T-helper 17 cell (primary cell): ENCODE results near the gene NUDT16. TPM values are rescaled to one million over a fixed set of nuclear protein-coding genes. Genes with fewer than 3 reads are reported as not detected.

Experiments
- ATAC-seq: fragments of 150-1000 bp; cut with Tn5 transposase; 2 replicates; pipeline ENCODE4 v1.10.0; 2021; ENCODE audit warnings: mild to moderate bottlenecking, moderate library complexity
- DNase-seq, 3 donors: peaks; one replicate each; pipeline versions ENCODE4 v3.0.0 to v3.0.0-alpha.2; 2020 to 2021
- H3K9me3 ChIP-seq: one replicate; pipeline ENCODE4 v1.7.0; 2013; ENCODE audit warnings: low read length, mild to moderate bottlenecking; ENCODE audit not compliant: control insufficient read depth, poor library complexity, severe bottlenecking
- H3K27ac Mint-ChIP-seq: one replicate; pipeline ENCODE4 v1.8.0; 2022; ENCODE audit warnings: mild to moderate bottlenecking, moderate library complexity, mixed read lengths
- H3K27me3 Mint-ChIP-seq: one replicate; pipeline ENCODE4 v1.8.0; 2022; ENCODE audit warnings: mixed read lengths
- H3K36me3 Mint-ChIP-seq: one replicate; pipeline ENCODE4 v1.8.0; 2022; ENCODE audit warnings: low read depth, mixed read lengths
- H3K4me1 Mint-ChIP-seq: one replicate; pipeline ENCODE4 v1.8.0; 2022; ENCODE audit warnings: mild to moderate bottlenecking, mixed read lengths
- H3K4me3 Mint-ChIP-seq: one replicate; pipeline ENCODE4 v1.8.0; 2022; ENCODE audit warnings: mild to moderate bottlenecking, moderate library complexity, mixed read lengths
- total RNA-seq, 4 donors: library from RNA in 2 of 4; stranded (reverse) in 2 of 4; gene quantifications; one replicate each; pipeline ENCODE4 v1.2.3 and lab custom pipeline; 2022 to 2026

Gene NUDT16
- 1 to 10 TPM; 6.1 to 6.7 TPM for total RNA-seq
- total RNA-seq (lab: John Stamatoyannopoulos, UW): 17.1 to 30.1 reads per million in 2 donors

DNA sequence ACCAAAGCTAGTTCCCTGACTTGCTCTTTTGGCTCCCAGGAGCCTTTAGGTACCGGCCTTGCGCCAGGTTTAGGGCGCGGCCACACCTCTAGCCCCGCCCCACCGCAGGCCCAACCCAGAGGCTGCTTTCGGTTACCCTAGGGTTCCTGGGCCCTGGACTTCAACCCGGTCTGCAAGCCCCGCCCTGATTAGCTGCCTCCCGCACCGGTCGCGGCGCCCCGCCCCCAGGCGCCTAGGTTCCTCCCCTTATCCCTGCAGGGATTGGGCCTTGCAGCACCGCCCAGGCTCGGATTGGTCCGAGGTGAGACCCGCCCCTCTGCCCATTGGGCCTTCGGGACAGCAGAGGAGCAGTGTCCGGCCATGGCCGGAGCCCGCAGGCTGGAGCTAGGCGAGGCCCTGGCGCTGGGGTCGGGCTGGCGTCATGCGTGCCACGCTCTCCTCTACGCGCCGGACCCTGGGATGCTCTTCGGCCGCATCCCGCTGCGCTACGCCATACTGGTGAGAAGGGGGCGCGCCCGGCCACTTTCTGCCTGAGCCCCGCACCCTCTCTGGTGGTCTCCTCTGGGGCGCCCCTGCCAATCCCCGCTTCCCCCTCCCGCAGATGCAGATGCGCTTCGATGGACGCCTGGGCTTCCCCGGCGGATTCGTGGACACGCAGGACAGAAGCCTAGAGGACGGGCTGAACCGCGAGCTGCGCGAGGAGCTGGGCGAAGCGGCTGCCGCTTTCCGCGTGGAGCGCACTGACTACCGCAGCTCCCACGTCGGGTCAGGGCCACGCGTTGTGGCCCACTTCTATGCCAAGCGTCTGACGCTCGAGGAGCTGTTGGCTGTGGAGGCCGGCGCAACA is at the start of gene NUDT16:
Gene NUDT16, plus strand, starts transcription at position 330 of the 847 bp plus-strand sequence. Its CDS starts 31 bp downstream, at position 361.
- Mint-ChIP-seq H3K4me1 (peaks cover 35% of the 10 kb centered on the region), H3K27ac (peak within 1 kb of the TSS; percentile 97), H3K27me3 (no peaks in the 10 kb centered on the region), H3K36me3 (peaks cover 14% of the 10 kb centered on the region), H3K4me3 (peak within 1 kb of the TSS; percentile 94)
- H3K9me3 ChIP-seq: no peaks in the 10 kb centered on the region
- ATAC-seq (peak; percentile 98), DNase-seq (peak; percentile 92 to 95 (median 92))

DNA sequence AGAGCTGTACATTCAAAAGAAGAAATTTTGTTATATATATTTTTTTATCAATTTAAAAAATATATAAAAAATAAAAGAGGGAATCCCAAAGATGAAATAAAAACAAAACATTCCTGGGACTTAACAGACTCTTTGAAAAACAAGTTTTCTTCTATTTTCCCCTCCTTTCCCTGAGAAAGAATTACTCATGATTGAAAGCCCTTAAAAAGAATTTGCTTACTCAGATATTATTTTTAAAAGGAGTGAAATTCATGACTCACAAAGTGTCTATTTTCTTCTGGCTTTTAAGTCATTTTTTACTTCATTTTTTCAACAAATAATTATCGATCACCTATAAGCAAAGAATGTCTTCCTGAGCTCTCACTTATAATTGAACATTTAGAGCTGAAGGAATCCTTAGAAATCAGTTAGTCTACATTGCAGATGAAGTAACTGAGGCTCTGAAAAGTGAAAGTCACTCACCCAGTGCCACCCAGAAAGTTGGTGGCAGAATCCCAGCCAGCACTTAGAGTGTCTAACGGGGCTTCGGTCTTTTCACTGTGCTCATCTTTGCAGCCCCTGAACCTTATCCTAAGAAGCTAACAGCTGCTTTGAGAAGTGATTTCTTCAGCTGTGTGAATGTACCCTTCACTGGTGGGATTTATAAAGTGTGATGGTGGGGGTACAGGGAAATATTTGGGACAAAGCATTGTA is 42.5 kb upstream of the NUDT16 start:
- ATAC-seq (no peak), DNase-seq (no peak)
- no peaks in the 10 kb centered on the region for H3K9me3 ChIP-seq
- H3K36me3 Mint-ChIP-seq: peaks cover 4% of the 10 kb centered on the region
- no peaks in the 10 kb centered on the region for H3K27me3 Mint-ChIP-seq
- no peaks in the 10 kb centered on the region for H3K4me1 Mint-ChIP-seq
- H3K4me3 Mint-ChIP-seq: no peak overlapping the region
- no peak overlapping the region for H3K27ac Mint-ChIP-seq

DNA sequence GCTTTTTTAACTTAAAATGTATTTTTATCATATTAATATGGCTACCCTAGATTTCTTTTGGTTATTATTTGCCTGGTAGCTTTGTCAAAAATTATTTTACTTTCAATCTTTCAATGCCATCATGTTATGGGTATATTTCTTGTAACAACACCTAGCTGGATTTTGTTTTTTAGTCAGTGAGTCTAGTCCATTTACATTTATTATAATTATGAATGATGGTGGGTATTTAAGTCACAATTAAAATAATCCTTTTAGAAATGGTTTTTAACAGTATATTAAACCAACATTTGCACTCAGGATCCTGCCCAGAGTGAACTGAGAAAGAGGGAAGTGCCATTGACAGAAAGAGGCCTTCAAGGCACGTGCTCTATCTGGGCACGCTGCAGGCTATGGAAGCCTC is 39.8 kb upstream of the NUDT16 start:
- H3K27ac Mint-ChIP-seq: no peak overlapping the region
- ATAC-seq (no peak), DNase-seq (no peak)
- peaks cover 4% of the 10 kb centered on the region for H3K36me3 Mint-ChIP-seq
- H3K27me3 Mint-ChIP-seq: no peaks in the 10 kb centered on the region
- H3K9me3 ChIP-seq: no peaks in the 10 kb centered on the region
- no peaks in the 10 kb centered on the region for H3K4me1 Mint-ChIP-seq
- H3K4me3 Mint-ChIP-seq: no peak overlapping the region

DNA sequence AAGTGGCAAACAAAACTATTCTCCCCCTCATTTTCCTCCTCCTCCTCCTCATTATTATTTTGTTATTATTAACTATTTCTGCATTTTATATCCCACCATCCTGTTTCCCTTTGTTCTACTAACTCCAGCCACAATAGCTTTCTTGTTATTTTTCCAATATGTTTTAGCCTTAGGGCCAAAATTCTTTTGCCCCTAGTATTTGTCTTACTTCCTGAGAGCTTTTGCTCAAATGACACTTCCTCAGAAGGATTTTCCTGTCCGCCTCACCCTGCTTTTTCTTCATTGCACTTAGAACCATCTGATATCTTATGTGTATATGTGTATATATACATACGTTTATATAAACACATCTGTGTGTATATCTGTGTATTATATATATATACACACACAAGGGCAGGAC is 32.7 kb upstream of the NUDT16 start:
- H3K9me3 ChIP-seq: no peaks in the 10 kb centered on the region
- Mint-ChIP-seq H3K4me1 (peaks cover 2% of the 10 kb centered on the region), H3K36me3 (no peaks in the 10 kb centered on the region), H3K4me3 (no peak overlapping the region), H3K27ac (no peak overlapping the region), H3K27me3 (no peaks in the 10 kb centered on the region)
- ATAC-seq (no peak), DNase-seq (no peak)

DNA sequence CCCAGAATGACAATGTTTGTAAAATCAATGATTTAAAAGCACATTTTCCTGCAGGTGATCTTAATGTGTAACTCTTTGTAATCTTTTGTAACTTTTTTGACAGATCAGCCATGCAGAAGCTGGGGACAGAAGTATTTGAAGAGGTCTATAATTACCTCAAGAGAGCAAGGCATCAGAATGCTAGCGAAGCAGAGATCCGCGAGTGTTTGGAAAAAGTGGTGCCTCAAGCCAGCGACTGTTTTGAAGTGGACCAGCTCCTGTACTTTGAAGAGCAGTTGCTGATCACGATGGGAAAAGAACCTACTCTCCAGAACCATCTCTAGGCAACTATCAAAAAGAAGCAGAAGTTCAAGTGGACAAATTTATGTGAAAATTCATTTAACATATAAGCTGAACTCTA is 32.1 kb upstream of the NUDT16 start:
- H3K4me3 Mint-ChIP-seq: no peak overlapping the region
- H3K36me3 Mint-ChIP-seq: no peaks in the 10 kb centered on the region
- H3K9me3 ChIP-seq: no peaks in the 10 kb centered on the region
- no peaks in the 10 kb centered on the region for H3K27me3 Mint-ChIP-seq
- H3K4me1 Mint-ChIP-seq: peaks cover 2% of the 10 kb centered on the region
- no peak overlapping the region for H3K27ac Mint-ChIP-seq
- ATAC-seq (no peak), DNase-seq (no peak)

DNA sequence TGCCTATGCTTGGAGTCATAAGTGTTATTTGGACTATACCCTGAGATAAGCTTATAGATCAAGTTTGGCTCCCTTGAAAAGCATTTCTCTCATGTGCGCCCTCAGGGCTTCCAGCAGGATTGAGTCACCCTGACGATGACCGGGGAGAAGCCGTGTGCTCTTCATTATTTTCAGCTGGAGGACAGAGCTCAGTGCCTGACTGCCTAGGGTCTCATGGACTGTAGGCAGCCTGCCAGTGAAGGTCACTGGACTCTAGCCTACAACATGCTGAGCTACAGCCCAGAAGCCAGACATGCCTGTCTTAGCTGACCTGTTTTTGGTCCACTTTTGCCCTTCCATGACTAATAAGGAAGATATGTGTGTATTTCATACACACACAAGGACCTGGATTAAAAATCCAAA is 31.6 kb upstream of the NUDT16 start:
- no peak for ATAC-seq
- no peak for DNase-seq
- Mint-ChIP-seq H3K27ac (no peak overlapping the region), H3K27me3 (no peaks in the 10 kb centered on the region), H3K36me3 (no peaks in the 10 kb centered on the region), H3K4me1 (peaks cover 2% of the 10 kb centered on the region), H3K4me3 (no peak overlapping the region)
- H3K9me3 ChIP-seq: no peaks in the 10 kb centered on the region

- no peaks in the 10 kb centered on the region for H3K9me3 ChIP-seq
- H3K4me3 Mint-ChIP-seq: no peak overlapping the region
- ATAC-seq (no peak), DNase-seq (no peak)
- peaks cover 2% of the 10 kb centered on the region for H3K4me1 Mint-ChIP-seq
- H3K27ac Mint-ChIP-seq: no peak overlapping the region
- no peaks in the 10 kb centered on the region for H3K27me3 Mint-ChIP-seq
- no peaks in the 10 kb centered on the region for H3K36me3 Mint-ChIP-seq
Measured at GRCh38 chr3:131350506-131350905, 31.1 kb upstream of the NUDT16 start.

- no peak for ATAC-seq
Measured at GRCh38 chr3:131353016-131353877, 28.3 kb upstream of the NUDT16 start.

DNA sequence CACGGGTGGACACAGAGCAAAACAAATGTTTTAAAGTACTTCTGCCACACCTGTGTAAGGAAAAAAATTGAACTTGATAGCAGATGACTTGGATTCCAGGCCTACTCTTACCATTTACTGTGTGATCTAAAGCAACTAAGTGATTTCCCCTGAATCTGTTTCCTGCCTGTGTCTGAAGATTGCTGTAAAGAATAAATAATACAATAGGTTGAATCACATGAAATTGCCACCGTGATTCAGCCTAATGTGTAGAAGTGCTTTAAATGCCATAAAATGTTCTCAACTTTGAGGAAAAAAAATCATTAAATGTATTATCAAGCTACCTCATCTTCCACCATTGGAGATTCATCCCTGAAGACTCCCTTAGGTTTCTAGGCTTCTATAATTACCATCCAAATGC is 27.6 kb upstream of the NUDT16 start:
- no peak overlapping the region for H3K27ac Mint-ChIP-seq
- H3K4me3 Mint-ChIP-seq: no peak overlapping the region
- ATAC-seq: no peak
- no peak for DNase-seq
- H3K36me3 Mint-ChIP-seq: peaks cover 4% of the 10 kb centered on the region
- no peaks in the 10 kb centered on the region for H3K9me3 ChIP-seq
- H3K27me3 Mint-ChIP-seq: peaks cover 7% of the 10 kb centered on the region
- H3K4me1 Mint-ChIP-seq: peaks cover 4% of the 10 kb centered on the region

More at GRCh38 chr3:131353016-131353877, 28.3 kb upstream of the NUDT16 start:
- no peak overlapping the region for H3K27ac Mint-ChIP-seq
- no peaks in the 10 kb centered on the region for H3K9me3 ChIP-seq
- H3K4me3 Mint-ChIP-seq: no peak overlapping the region
- DNase-seq: no peak
- peaks cover 7% of the 10 kb centered on the region for H3K27me3 Mint-ChIP-seq
- H3K4me1 Mint-ChIP-seq: peaks cover 4% of the 10 kb centered on the region
- peaks cover 4% of the 10 kb centered on the region for H3K36me3 Mint-ChIP-seq

- H3K4me1 Mint-ChIP-seq: peaks cover 5% of the 10 kb centered on the region
- peaks cover 11% of the 10 kb centered on the region for H3K27me3 Mint-ChIP-seq
Measured at GRCh38 chr3:131356006-131356595, 25.5 kb upstream of the NUDT16 start.

GRCh38 chr3:131357275-131357674 is 24.3 kb upstream of the NUDT16 start:
- DNase-seq (no peak), ATAC-seq (no peak)
- H3K9me3 ChIP-seq: no peaks in the 10 kb centered on the region
- H3K27me3 Mint-ChIP-seq: peaks cover 21% of the 10 kb centered on the region
- no peak overlapping the region for H3K4me3 Mint-ChIP-seq
- H3K27ac Mint-ChIP-seq: no peak overlapping the region
- H3K4me1 Mint-ChIP-seq: peaks cover 9% of the 10 kb centered on the region
- peaks cover 4% of the 10 kb centered on the region for H3K36me3 Mint-ChIP-seq

More at GRCh38 chr3:131356006-131356595, 25.5 kb upstream of the NUDT16 start:
- Mint-ChIP-seq H3K27ac (no peak overlapping the region), H3K36me3 (peaks cover 4% of the 10 kb centered on the region), H3K4me3 (no peak overlapping the region)
- DNase-seq (no peak), ATAC-seq (no peak)
- H3K9me3 ChIP-seq: no peaks in the 10 kb centered on the region

DNA sequence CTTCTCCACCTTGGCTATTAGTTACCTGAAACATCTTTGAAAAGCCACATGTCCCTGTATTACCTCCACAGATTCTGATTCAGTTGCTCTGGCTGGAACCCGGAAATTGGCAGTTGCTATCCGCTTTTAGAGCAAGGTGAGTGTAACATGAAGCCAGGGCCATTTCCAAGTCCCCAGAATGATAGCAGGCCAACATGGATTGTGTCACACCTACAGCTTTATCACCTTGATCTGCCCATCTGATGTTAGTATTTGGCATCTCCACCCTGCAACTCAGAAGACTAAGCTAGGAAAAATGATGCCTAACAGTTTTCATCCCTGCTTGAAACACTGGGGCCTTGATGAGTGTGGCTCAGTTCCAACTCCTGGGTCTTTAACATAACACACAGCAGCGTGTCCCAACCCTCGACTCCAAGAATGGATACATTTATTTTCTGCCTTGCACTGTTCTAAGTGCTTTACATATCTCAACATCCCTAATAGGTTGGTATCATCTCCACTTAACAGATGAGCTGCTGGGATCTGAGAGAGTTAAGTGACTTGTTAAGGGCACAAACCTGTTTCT is 21.3 kb upstream of the NUDT16 start:
- H3K4me1 Mint-ChIP-seq: peaks cover 10% of the 10 kb centered on the region
- no peak for ATAC-seq
- H3K36me3 Mint-ChIP-seq: peaks cover 6% of the 10 kb centered on the region
- peaks cover 33% of the 10 kb centered on the region for H3K27me3 Mint-ChIP-seq
- no peak overlapping the region for H3K4me3 Mint-ChIP-seq
- no peaks in the 10 kb centered on the region for H3K9me3 ChIP-seq
- no peak overlapping the region for H3K27ac Mint-ChIP-seq
- DNase-seq: no peak
